Fibroblast of mammary gland (primary cell): Measurements from ENCODE around the gene AACS.
"Not testable (repeated sequence)": the region's sequence is repeated elsewhere in the genome, so short reads cannot be mapped to it uniquely, and the experiment has no call there.

ENCODE experiments used
- DNase-seq: peaks from one replicate; pipeline ENCODE4 v3.0.0-alpha.2; 2010; ENCODE audit warnings: low read depth
- H3K4me3 ChIP-seq: 2 replicates; pipeline ENCODE4 v1.5.1; 2011; ENCODE audit warnings: low read depth, mild to moderate bottlenecking, low read length, moderate library complexity; ENCODE audit not compliant: control insufficient read depth
- CTCF ChIP-seq: conservative IDR thresholded peaks from 2 replicates; pipeline ENCODE4 v1.5.1; 2011; ENCODE audit warnings: low read depth, low read length, inconsistent platforms; ENCODE audit not compliant: control insufficient read depth, insufficient read depth

The AACS gene

GRCh38 chr12:125069616-125070015 is 4.4 kb downstream of the AACS start:
- no peak overlapping the region for H3K4me3 ChIP-seq
- TF ChIP-seq CTCF, result no peak
- DNase-seq, result no peak

- DNase-seq, result no peak
- TF ChIP-seq CTCF, result no peak
These were observed 4.9 kb downstream of the AACS start for GRCh38 chr12:125070112-125070511.

GRCh38 chr12:125070661-125071390 is 5.6 kb downstream of the AACS start:
- H3K4me3 ChIP-seq, result no peak overlapping the region
- no peak for TF ChIP-seq CTCF
- no peak for DNase-seq

More at GRCh38 chr12:125070112-125070511, 4.9 kb downstream of the AACS start:
- no peak overlapping the region for H3K4me3 ChIP-seq

GRCh38 chr12:125071456-125071855 is 6.2 kb downstream of the AACS start:
- no peak for DNase-seq
- TF ChIP-seq CTCF, result no peak

GRCh38 chr12:125072496-125072895 is 7.3 kb downstream of the AACS start:
- no peak for DNase-seq
- TF ChIP-seq CTCF, result no peak
- no peak overlapping the region for H3K4me3 ChIP-seq

More at GRCh38 chr12:125071456-125071855, 6.2 kb downstream of the AACS start:
- no peak overlapping the region for H3K4me3 ChIP-seq

- DNase-seq, H3K4me3 ChIP-seq: not testable (repeated sequence)
These were observed 9.1 kb downstream of the AACS start for GRCh38 chr12:125074294-125074693.

GRCh38 chr12:125076103-125076502 is 10.9 kb downstream of the AACS start:
- no peak for DNase-seq
- H3K4me3 ChIP-seq, result no peak overlapping the region
- no peak for TF ChIP-seq CTCF
